ENCODE measurements around the gene B9D1.

DNA sequence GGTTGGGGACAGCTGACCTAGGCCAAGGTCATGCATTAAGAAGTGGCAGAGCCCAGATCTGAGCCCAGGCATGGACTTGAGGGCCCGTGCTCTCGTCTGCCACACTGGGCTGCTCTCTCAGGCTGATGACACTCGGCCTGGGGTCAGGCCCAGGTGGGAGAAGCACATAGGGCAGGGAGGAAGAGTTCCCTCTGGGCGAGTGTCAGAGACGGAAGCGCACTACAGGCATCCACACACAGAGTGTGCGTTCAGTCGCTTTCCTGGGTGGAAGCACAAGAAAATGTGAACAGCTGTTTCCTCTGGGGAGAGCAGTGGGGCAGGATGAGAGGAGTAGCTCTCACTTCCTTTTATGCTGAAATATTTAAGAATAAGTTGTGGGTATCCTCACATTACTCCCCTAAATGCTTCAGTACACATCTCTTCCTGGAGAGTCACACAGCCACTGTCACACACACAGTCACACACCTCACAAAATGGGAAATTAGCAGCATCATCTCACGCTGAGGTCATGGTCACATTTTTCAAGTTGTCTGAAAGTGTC is 59.7 kb downstream of the B9D1 start:
- TF ChIP-seq CTCF (conservative IDR thresholded peaks at IDR 0.05; ENCODE audit: low read length) (no peak), EZH2phosphoT487 (IDR thresholded peaks at IDR 0.05; ENCODE audit: borderline replicate concordance, low read depth, low read length) (no peak)

All from OCI-LY7 (cell line).